GM18870 (cell line): ENCODE data around the gene CACNA2D3.
"Not testable (repeated sequence)": the region's sequence is repeated elsewhere in the genome, so short reads cannot be mapped to it uniquely, and the experiment has no call there.

Source experiments
- ATAC-seq: cut with Tn5 transposase; IDR thresholded peaks from one replicate; pipeline ENCODE4 v1.9.1; 2021; ENCODE audit warnings: moderate library complexity; ENCODE audit not compliant: unreplicated experiment

CACNA2D3 gene

GRCh38 chr3:54443561-54444161, 321.3 kb downstream of the CACNA2D3 start:
- no peak for ATAC-seq

- no peak for ATAC-seq
Measured at GRCh38 chr3:54445630-54446029, 323.3 kb downstream of the CACNA2D3 start.

GRCh38 chr3:54447427-54447826, 325.1 kb downstream of the CACNA2D3 start:
- no peak for ATAC-seq

GRCh38 chr3:54454806-54455205, 332.5 kb downstream of the CACNA2D3 start:
- ATAC-seq, result no peak

GRCh38 chr3:54458357-54458756, 336.0 kb downstream of the CACNA2D3 start:
- no peak for ATAC-seq

GRCh38 chr3:54464554-54464953, 342.2 kb downstream of the CACNA2D3 start:
- not testable (repeated sequence) for ATAC-seq

GRCh38 chr3:54476891-54477290, 354.5 kb downstream of the CACNA2D3 start:
- no peak for ATAC-seq

GRCh38 chr3:54481606-54482365, 359.4 kb downstream of the CACNA2D3 start:
- no peak for ATAC-seq

GRCh38 chr3:54484334-54484733, 362.0 kb downstream of the CACNA2D3 start:
- ATAC-seq, result no peak

GRCh38 chr3:54486317-54486716, 364.0 kb downstream of the CACNA2D3 start:
- no peak for ATAC-seq

GRCh38 chr3:54488297-54488696, 365.9 kb downstream of the CACNA2D3 start:
- ATAC-seq, result no peak

- no peak for ATAC-seq
Measured at GRCh38 chr3:54494209-54494608, 371.9 kb downstream of the CACNA2D3 start.

GRCh38 chr3:54506603-54507002, 384.3 kb downstream of the CACNA2D3 start:
- no peak for ATAC-seq

GRCh38 chr3:54507876-54508460, 385.6 kb downstream of the CACNA2D3 start:
- ATAC-seq, result no peak

- no peak for ATAC-seq
Measured at GRCh38 chr3:54510506-54510905, 388.2 kb downstream of the CACNA2D3 start.

GRCh38 chr3:54511766-54512365, 389.5 kb downstream of the CACNA2D3 start:
- no peak for ATAC-seq

- ATAC-seq, result no peak
Measured at GRCh38 chr3:54514006-54514405, 391.7 kb downstream of the CACNA2D3 start.

- no peak for ATAC-seq
Measured at GRCh38 chr3:54514416-54514815, 392.1 kb downstream of the CACNA2D3 start.

- ATAC-seq, result no peak
Measured at GRCh38 chr3:54515441-54516213, 393.3 kb downstream of the CACNA2D3 start.

- no peak for ATAC-seq
Measured at GRCh38 chr3:54517424-54517823, 395.1 kb downstream of the CACNA2D3 start.
